HG03354 (cell line): ENCODE measurements around the gene EIF6.

Experiments used
- ATAC-seq: cut with Tn5 transposase; IDR thresholded peaks from one replicate; pipeline ENCODE4 v1.9.1; 2021; ENCODE audit warnings: mild to moderate bottlenecking; ENCODE audit not compliant: unreplicated experiment, poor library complexity, severe bottlenecking

EIF6 gene

DNA sequence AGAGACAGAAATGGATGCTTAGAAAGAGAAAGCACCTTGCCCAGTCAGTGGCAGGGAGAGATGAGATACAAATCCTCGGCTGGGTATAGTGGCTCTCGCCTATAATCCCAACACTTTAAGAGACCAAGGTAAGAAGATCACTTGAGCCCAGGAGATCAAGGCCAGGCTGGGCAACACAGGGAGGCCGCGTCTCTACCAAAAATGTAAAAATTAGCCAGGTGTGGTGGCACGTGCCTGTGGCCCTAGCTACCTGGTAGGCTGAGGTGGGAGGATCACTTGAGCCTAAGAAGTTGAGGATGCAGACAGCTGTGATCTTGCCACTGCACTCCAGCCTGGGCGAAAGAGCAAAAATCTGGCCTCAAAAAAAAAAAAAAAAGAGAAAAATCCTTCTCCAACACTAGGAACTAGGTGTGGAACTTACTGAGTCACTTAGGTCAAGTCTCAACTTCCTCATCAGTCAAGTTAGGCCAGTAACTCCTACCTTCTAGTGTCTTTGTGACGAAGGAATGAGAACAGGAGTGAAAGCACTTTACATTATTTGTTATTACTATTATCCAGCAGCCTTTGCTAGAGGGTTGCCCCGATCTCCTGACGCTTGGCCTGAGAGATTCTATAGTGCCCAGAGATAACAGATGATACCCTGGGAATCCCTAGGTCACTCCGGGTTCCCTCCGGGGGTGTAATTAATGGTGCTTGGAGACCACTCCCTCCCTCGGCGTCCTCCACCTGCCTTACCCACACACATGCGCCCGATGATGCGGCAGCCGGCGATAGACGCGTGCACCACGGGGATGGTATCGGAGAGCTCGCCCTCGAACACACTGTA, 918 bp downstream of the EIF6 start:
- no peak for ATAC-seq

DNA sequence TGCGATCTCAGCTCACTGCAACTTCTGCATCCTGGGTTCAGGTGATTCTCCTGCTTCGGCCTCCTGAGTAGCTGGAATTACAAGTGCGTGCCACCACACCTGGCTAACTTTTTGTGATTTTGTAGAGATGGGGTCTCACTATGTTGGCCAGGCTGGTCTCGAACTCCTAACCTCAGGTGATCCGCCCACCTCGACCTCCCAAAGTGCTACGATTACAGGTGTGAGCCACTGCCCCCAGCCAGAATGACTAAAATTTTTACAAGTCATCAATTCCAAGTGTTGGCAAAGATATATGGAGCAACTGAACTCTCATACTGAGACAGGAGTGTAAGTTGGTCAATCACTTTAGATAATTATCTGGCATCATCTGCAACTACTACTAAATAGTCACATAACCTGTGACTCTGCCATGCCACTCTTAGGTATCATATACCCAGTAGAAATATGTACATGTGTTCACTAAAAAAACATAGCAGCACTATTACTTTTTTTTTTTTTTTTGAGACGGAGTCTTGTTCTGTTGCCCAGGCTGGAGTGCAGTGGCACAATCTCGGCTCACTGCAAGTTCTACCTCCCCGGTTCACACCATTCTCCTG, 3.0 kb downstream of the EIF6 start:
- no peak for ATAC-seq

DNA sequence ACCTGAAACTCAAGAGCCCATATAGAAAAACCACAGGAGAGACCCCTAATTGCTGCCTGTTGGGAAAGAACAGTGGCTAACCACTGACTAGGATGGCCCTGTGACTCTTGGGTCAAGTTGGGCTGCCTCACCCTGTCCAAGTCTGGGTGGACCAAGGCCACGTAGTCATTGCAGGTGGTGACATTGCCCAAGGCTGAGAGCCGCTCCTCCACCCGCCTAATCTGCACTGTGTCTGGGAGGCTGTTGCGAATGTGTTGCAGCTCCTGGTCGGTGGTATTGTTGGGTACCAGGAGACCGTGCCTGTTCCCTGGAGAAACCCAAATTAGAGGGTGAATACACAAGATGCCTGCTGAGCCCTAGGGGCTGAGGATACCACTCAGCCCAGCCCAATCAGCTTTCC, 4.0 kb downstream of the EIF6 start:
- ATAC-seq = no peak

DNA sequence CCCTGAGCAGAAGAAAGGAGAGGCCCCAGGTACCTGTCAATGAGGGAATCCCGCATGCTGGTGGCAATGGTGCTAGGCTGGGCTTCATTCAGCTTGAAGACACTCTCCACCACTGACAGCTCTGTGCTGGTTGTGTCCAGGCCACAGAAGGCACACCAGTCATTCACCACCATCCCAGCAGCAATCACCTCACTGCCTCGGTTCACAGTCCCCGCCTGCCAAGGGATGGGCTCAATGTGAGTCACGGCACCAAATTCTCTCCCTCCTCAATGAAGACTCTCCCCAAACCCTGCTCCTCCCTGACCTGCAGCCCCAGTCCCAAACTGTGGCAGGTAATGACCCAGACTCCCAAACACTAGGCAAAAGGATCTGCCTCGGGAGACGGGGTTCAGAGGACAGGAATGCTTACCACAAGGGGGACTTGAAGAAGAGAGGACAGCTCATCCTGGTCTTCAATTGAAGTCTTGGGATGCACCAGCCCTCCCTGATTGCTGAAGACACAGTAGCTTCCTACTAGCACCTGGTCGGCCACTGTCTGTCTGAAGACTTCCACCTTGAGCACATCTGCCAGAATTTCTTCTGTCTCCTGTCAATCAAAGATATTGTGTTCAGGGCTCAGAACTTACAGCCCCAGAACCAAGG, 4.9 kb downstream of the EIF6 start:
- no peak for ATAC-seq

DNA sequence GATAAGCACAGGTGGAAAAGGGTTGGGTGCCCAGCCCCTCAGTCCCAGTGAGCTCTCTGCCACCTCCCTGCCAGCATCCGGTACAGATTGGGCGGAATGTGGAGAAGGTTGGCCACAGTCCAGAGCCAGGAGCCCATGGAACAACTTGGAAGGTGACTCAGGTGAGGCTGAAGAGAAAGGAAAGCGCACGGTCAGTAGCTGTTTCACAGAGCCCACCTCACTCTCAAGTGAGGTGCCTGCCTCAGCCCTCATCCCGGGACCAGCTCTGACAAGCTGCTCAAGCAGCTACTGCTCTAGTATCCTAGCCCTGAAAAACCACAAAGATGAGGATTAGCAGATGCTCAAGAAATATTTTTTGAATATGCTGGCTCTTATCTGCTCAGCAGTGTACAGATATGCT, 5.5 kb downstream of the EIF6 start:
- ATAC-seq = no peak

DNA sequence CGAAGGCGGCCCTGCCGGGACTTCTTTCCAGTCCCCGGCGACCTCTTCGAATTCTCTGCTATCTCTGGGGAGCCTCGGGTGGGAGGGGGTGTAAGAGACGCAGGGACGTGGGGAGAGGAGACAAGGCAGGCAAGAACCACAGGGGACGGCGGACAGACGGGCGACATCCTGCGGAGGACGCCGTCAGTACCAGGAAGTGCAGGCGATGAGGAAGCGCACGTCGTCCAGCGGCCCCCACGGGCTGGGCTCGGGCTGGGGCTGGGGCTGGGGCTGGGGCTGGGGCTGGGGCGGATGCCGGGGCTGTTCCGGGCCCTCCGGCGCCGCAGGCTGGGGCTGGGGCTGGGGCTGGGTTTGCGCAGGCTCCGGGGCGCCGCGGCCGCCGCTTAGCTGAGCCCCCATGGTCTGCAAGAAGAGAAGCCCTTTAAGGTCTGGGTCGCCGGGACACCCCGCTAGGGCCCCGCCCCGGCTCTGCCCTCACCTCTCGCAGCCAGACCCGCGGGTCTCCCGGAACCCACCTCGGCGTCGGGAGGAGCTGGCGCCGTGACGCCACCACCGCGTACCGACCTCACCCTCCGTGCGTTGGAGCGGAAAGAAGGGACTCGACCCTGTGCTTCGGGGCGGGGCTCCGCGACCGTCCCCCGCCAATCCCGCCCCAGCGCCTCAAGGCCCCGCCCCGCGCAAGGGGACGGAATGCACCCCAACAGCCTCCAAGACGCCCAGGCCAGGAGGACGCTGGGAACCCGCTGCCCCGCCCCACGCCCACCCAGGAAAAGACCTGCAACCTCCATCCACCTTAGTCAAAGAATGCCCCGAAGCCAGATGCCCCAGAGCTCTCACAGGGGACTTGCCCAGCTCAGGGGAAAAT, 6.8 kb downstream of the EIF6 start, which contains the start of gene MMP24OS:
Gene MMP24OS, minus strand, starts transcription at position 592 of the 865 bp plus-strand sequence. Its CDS starts 193 bp downstream, at position 399.
- ATAC-seq = peak; percentile 86

DNA sequence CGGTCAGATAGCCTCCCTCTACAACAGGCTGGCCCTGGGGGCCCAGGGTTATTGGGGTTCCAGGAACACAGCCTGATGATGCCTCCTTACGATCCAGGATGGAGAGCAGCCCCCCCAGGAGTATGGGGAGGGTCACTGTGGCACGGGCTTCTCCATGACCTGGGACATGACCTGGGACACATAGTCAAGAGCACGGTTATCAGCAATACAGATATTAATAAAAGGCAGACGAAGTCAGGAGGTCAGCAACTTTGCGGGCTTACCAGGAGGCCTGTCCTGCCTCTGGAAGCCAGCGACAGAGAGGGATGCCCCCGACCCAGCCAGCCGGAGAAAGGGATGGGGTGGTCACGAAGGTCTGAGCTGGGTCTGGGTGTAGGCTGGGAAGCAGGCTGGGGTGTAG, 7.4 kb downstream of the EIF6 start:
- no peak for ATAC-seq

DNA sequence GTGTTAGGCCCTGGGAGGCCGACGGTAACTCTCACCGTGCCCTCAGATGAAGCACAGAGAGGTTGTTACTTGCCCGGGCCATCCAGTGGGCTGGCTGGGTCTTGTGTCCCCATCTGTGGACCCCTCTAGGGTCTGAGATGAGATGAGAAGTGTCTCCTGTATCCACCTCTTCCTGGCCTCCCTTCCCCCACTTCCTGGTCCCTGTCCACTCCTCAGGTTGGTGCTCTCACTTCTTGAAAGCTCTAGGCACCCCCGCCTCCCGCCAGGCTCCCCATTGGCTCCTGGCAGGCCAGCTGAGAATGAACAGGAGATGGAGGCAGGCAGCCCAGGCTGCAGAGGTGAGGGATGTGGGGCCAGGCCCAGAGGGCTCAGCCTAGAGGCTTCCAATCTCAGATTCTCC, 8.2 kb downstream of the EIF6 start:
- no peak for ATAC-seq

DNA sequence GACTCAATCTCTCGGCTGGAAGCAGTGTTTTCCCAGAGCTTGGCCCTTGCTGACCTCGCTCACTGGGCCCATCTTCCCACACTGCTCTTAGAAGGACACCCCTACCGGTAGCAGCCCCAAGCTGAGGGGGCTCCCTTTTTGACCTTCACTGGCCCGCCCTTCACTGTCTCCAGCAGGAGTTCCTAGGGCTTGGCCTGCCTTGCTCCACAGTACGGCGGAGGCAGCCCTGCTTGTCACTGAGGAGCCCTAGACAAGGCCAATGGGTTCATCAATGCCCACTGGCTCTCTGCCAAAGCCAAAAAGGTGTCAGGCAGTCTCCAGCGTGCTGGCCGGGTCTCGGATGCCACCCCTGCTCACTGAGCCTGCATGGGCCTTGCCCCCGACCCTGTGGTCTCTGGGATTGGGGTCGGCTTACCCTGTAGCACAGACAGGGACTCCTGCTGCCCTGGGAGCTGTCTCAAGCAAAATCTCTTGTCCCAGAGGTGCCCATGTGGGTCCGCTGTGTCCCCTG, 8.8 kb downstream of the EIF6 start:
- no peak for ATAC-seq

DNA sequence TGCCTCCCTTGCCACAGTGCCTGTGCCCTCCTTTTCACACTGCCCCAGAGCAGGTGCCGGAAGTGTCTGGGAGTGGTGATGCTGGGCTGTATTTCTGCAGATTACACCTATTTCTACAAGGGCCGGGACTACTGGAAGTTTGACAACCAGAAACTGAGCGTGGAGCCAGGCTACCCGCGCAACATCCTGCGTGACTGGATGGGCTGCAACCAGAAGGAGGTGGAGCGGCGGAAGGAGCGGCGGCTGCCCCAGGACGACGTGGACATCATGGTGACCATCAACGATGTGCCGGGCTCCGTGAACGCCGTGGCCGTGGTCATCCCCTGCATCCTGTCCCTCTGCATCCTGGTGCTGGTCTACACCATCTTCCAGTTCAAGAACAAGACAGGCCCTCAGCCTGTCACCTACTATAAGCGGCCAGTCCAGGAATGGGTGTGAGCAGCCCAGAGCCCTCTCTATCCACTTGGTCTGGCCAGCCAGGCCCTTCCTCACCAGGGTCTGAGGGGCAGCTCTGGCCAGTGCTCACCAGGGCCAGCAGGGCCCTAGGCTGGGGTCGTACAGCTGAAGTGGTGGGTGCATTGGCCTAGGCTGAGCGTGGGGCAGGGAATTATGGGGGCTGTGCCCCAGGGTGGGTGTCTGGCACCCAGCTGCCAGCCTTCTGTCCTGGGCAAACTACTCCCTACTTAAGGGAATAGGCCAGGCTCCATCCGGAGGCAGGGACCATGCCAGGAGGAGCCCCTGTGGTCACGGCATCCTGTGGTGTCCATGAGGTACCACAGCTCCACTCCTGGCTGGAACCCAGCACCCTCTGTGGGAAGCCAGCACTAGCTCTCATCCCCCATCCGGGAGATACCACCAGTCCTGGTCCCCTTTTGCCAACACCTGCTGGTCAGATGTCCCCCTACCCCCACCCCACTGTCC, 10.1 kb downstream of the EIF6 start:
- ATAC-seq = no peak

DNA sequence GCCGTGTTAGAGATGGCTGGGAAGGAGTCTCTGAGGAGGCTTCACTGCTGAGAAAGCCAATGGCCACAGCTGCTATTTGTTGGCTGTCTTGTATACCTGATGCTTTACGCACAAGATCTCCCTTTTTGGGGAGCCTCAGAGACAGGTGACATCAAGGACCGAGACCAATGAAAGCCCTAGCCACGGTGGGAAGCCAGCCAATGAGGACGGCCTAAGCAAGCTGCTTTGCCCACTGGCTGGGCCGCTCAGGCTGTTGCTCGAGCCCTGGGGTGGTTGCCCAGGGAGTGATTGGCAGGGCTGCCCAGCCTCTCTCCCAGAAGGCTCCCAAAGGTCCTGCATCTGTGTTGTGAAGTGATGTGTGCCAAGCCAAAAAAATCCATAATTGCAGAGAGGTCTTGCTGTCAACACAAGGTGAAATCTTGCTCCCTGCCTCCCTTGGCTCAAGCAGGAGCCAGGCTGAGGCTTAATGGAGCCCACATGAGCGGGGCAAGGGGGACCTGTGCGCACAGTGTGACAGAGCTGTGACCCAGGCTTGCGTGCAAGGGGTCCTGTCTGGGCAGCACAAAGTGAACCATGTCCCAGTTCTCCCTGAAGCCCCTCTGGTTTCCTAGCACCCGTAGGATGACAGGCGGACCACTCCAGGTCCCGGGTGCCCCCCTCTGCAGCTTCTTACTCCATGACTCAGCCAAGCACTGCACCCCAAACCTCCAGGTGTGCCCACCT, 11.0 kb downstream of the EIF6 start:
- ATAC-seq = no peak

DNA sequence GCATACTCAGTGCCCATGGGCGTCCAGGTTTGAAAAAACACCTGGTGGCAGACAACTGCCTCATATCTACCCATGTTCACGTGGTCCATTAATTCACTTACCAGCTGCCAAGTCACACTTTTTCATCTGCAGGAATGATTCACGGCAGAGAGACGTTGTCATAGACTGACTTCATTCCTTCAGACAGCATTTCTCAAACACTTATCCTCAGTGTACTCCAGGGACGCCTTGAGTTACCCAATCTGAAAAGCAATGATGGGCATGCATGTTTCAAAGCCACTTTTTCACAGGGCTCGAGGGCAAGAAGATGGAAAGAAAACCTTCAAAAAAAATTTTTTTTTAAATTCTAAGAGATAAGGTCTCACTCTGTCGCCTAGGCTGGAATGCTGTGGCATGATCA, 12.7 kb downstream of the EIF6 start:
- ATAC-seq = no peak

DNA sequence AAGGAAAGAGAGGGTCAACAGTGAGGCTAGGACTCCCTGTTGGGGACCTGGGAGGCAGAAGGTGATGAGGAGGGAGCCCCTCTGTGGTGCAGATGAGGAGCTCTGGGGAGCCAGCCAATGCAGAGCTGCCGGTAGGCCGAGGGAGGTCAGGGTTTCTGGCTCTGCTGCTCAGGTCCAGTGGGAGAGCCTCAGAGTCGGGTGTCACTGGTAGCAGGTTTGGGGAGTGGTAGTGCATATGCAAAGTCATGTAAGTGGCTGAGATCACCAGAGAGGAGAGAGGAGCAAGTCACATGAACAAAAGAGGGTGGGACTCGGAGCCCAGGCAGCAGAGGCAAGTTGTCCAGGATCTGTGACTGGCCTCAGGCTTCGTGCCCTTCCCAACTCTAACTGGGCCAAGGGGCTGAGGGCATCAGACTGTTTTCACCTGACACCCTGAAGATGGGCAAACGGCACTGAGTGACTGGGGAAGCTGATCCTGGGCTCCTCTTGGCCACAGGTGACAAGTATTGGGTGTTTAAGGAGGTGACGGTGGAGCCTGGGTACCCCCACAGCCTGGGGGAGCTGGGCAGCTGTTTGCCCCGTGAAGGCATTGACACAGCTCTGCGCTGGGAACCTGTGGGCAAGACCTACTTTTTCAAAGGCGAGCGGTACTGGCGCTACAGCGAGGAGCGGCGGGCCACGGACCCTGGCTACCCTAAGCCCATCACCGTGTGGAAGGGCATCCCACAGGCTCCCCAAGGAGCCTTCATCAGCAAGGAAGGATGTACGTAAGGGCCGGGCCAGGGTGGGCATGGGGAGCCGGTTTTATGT, 13.3 kb downstream of the EIF6 start:
- no peak for ATAC-seq

DNA sequence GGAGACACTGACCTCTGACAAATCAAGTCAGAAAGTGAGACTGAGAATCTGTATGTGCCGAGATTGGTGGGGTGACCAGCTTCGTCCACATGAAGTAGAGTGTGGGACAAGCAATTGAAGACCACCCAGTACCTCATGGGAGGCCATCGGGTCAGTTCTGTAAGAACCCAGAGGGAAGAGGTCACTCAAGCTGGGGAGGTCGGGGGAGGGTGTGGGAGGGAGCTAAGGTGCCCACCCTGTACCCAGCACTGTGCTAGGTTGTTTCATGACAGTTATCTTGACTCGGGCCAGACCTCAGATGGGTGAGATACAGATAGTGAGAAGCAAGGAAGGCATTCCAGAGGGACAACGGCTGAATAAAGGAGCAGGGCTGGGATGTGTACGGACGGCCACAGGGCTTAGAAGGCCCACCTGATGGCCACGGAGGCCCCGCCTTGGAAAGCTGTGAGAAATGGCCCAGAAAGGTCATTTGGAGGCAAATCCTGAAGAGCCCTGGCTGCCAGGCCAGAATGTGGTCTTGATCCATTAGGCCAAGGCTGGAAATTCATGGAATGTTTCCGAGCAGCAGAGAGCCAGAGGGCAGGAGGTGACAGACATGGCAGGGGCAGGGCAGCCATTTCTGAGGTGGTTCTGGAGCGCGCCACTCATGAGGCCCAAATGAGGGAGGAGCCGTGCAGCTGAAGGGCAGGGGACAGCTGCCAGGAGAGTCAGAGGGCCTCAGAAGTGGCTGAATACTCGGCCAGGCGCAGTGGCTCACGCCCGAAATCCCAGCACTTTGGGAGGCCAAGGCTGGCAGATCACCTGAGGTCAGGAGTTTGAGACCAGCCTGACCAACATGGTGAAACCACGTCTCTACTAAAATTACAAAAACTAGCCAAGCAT, 14.3 kb downstream of the EIF6 start:
- ATAC-seq = no peak

DNA sequence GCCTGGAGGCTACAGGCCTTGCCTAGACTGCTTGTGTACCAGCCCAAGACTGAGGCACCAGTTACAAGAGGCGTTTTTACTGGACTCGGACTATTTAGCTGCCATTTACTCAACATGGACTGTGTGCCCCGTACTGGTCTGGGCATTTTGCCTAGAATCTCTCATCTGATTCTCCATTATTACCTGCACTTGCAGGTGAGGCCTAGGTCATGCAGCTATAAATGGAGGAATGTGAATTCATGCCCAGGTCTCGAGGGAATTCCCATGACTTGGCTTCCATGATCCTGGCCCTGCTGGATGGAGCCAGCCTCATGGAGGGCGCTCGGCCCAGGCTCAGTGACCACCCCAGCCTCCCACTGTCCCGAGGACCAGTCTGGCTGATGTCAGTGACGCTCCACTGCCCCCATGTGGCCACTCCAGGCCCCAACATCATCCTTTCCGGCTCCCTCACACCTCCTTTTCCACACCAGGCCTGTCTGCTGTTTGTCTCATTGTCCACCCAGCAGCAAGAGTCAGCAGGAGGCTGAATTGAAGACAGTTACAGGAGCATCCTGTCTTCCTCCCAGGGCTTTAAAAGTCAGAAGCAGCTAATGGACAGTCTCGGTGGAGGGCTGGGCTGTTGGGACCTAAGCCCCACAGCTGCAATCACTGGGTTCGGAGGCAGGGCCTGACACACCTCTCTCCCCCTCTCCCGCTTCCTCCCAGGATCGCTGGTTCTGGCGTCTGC, 15.4 kb downstream of the EIF6 start:
- ATAC-seq = no peak

DNA sequence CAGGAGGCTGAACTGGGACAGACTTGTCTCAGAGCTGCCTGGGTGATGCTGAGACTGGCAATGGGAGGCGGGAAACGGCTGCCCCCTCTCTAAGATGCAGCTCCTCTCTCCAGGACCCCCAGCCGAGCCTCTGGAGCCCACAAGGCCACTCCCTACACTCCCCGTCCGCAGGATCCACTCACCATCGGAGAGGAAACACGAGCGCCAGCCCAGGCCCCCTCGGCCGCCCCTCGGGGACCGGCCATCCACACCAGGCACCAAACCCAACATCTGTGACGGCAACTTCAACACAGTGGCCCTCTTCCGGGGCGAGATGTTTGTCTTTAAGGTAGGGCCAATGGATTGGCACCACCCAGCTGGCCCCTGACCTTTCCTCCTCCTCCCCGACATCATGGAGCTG, 17.5 kb downstream of the EIF6 start:
- ATAC-seq = no peak
